HG02938 (cell line): ENCODE measurements around the gene DIS3L2.

Experiments
- ATAC-seq: cut with Tn5 transposase; IDR thresholded peaks from one replicate; pipeline ENCODE4 v1.9.1; 2021; ENCODE audit warnings: mild to moderate bottlenecking, moderate library complexity; ENCODE audit not compliant: unreplicated experiment

The DIS3L2 gene

GRCh38 chr2:231951452-231952035 lies 10.0 kb upstream of the DIS3L2 start:
- no peak for ATAC-seq

GRCh38 chr2:231955758-231956472 lies 5.6 kb upstream of the DIS3L2 start:
- ATAC-seq: no peak

- ATAC-seq: no peak
Measured at GRCh38 chr2:231957913-231958763, 3.4 kb upstream of the DIS3L2 start.

- no peak for ATAC-seq
Measured at GRCh38 chr2:231960810-231961348, 634 bp upstream of the DIS3L2 start.

- no peak for ATAC-seq
Measured at GRCh38 chr2:231965102-231965501, 3.6 kb downstream of the DIS3L2 start.

GRCh38 chr2:231966886-231967285 lies 5.4 kb downstream of the DIS3L2 start:
- ATAC-seq: no peak

GRCh38 chr2:231968820-231969219 lies 7.3 kb downstream of the DIS3L2 start:
- no peak for ATAC-seq

GRCh38 chr2:231970461-231970860 lies 8.9 kb downstream of the DIS3L2 start:
- no peak for ATAC-seq

GRCh38 chr2:231975001-231975400 lies 13.5 kb downstream of the DIS3L2 start:
- no peak for ATAC-seq

GRCh38 chr2:231977430-231977829 lies 15.9 kb downstream of the DIS3L2 start:
- ATAC-seq: no peak

GRCh38 chr2:231984992-231985391 lies 23.5 kb downstream of the DIS3L2 start:
- no peak for ATAC-seq

GRCh38 chr2:231985823-231986261 lies 24.3 kb downstream of the DIS3L2 start:
- no peak for ATAC-seq

- ATAC-seq: no peak
Measured at GRCh38 chr2:231987124-231987727, 25.7 kb downstream of the DIS3L2 start.

- ATAC-seq: no peak
Measured at GRCh38 chr2:231988179-231988866, 26.8 kb downstream of the DIS3L2 start.

- no peak for ATAC-seq
Measured at GRCh38 chr2:231991664-231992063, 30.2 kb downstream of the DIS3L2 start.

GRCh38 chr2:231992888-231993287 lies 31.4 kb downstream of the DIS3L2 start:
- no peak for ATAC-seq

- ATAC-seq: no peak
Measured at GRCh38 chr2:231996797-231997540, 35.5 kb downstream of the DIS3L2 start.

- no peak for ATAC-seq
Measured at GRCh38 chr2:231998046-231998445, 36.5 kb downstream of the DIS3L2 start.

- ATAC-seq: no peak
Measured at GRCh38 chr2:232000439-232000838, 38.9 kb downstream of the DIS3L2 start.

- ATAC-seq: no peak
Measured at GRCh38 chr2:232001073-232001472, 39.6 kb downstream of the DIS3L2 start.
